Lung (tissue), 12 donors: ENCODE data around the gene FAM43A. TPM values are rescaled to one million over a fixed set of nuclear protein-coding genes. Genes with fewer than 3 reads are reported as not detected.

Source experiments
- ATAC-seq: fragments of 200-7000 bp; cut with Tn5 transposase; one replicate; pipeline ENCODE4 v1.9.1; 2020; ENCODE audit warnings: moderate number of reproducible peaks; ENCODE audit not compliant: insufficient read depth, low FRiP score
- DNase-seq, 3 donors: peaks; one replicate each; pipeline ENCODE4 v3.0.0-alpha.2; 2013 to 2017
- H3K27ac ChIP-seq, 2 donors: one replicate each; pipeline ENCODE4 v1.5.1; 2013; ENCODE audit warnings: mild to moderate bottlenecking in 2 of 2, moderate library complexity in 2 of 2, control low read depth in 1 of 2, inconsistent platforms in 1 of 2, low read depth in 1 of 2, low read length in 1 of 2
- H3K27me3 ChIP-seq, 3 donors: one replicate each; pipeline ENCODE4 v1.5.1; 2013; ENCODE audit warnings: low read length in 2 of 3; ENCODE audit not compliant: control insufficient read depth in 3 of 3, insufficient read depth in 3 of 3
- H3K36me3 ChIP-seq, 4 donors: one replicate each; pipeline ENCODE4 v1.5.1; 2013; ENCODE audit warnings: low read length in 4 of 4, mild to moderate bottlenecking in 1 of 4, moderate library complexity in 1 of 4; ENCODE audit not compliant: control insufficient read depth in 4 of 4, insufficient read depth in 4 of 4
- H3K4me1 ChIP-seq, 5 donors: one replicate each; pipeline ENCODE4 v1.5.1; 2013; ENCODE audit warnings: low read length in 5 of 5, mild to moderate bottlenecking in 2 of 5, moderate library complexity in 1 of 5; ENCODE audit not compliant: control insufficient read depth in 5 of 5, insufficient read depth in 5 of 5
- H3K4me3 ChIP-seq: one replicate; pipeline ENCODE4 v1.5.1; 2013; ENCODE audit warnings: mild to moderate bottlenecking, control low read depth, moderate library complexity
- H3K9ac ChIP-seq, 2 donors: one replicate each; pipeline ENCODE4 v1.5.1; 2013; ENCODE audit warnings: low read length in 2 of 2, control low read depth in 1 of 2; ENCODE audit not compliant: insufficient read depth in 1 of 2
- H3K9me3 ChIP-seq, 4 donors: one replicate each; pipeline ENCODE4 v1.5.1; 2013; ENCODE audit warnings: low read length in 3 of 4, mild to moderate bottlenecking in 1 of 4, moderate library complexity in 1 of 4; ENCODE audit not compliant: control insufficient read depth in 4 of 4, insufficient read depth in 3 of 4
- WGBS, 2 donors: extraction: QIAGEN DNeasy Blood & Tissue Kit; methylation state at CpG; one replicate each; pipeline ENCODE4 v1.1.7; 2013; 5-methylcytosine and 5-hydroxymethylcytosine counted together
- polyA plus RNA-seq, 2 donors: library from polyadenylated mRNA; stranded (reverse); fragments of 200-250 nt; gene quantifications; one replicate each; pipeline ENCODE4 v1.2.1, GENCODE V29; 2013
- total RNA-seq, 2 donors: library from RNA; depleted of rRNA in 1 of 2; stranded (reverse); fragments of >200 nt in 1 of 2; gene quantifications; one replicate each; pipeline ENCODE4 v1.2.1, GENCODE V29; 2014 to 2021
- TF ChIP-seq, protein P1 (sequence below): IDR thresholded peaks from 2 replicates; pipeline ENCODE4 v1.5.1; 2012; ENCODE audit warnings: mild to moderate bottlenecking; ENCODE audit errors: control extremely low read depth, extremely low read depth
- donor health status: control.
- donor health status: control.
- donor health status: Bipolar disorder and iron deficiency.
- donor health status: healthy.
- donor health status: DM: yes; HTN: yes; CAD: no.

The FAM43A gene
- total and polyA plus RNA-seq, 4 donors: 8.4 to 16.4 (median 14.7) TPM

DNA sequence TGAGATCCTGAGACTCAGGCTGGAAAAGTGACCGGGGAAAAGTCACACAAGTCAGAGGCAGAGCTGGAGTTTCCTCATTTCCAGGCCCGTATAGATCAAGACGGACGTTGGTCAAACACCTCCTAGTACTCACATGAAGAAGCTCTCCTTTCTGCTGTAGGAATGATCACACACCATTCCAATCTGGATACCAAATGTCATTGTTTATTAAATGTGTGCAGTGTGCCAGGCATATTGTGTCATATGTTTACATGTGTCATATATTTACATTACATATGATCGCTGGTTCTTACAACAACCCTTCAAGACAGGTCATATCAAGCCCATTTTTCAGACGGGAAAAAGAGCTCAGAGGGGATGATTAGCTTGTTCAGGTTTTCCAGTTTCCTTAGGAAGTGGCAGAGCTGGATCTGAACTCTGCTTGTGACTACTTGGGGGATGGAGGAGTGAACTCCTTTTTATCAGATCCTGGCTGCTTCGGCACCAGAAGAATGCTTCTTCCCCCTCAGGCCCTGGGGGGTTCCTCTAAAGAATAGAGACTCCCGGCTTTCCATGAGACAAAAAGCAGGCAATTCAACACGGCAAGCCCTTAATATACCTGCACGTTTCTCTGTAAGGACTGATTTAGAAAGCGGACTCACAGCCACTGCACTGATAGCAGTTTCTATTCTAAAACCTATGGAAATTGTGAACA lies 41.9 kb downstream of the FAM43A start:
- H3K27me3 ChIP-seq: no peaks in the 10 kb centered on the region
- DNase-seq: peak in 2 of 3 donors; percentile 64 to 68
- no peak overlapping the region for H3K9ac ChIP-seq
- TF ChIP-seq, protein P1, sequence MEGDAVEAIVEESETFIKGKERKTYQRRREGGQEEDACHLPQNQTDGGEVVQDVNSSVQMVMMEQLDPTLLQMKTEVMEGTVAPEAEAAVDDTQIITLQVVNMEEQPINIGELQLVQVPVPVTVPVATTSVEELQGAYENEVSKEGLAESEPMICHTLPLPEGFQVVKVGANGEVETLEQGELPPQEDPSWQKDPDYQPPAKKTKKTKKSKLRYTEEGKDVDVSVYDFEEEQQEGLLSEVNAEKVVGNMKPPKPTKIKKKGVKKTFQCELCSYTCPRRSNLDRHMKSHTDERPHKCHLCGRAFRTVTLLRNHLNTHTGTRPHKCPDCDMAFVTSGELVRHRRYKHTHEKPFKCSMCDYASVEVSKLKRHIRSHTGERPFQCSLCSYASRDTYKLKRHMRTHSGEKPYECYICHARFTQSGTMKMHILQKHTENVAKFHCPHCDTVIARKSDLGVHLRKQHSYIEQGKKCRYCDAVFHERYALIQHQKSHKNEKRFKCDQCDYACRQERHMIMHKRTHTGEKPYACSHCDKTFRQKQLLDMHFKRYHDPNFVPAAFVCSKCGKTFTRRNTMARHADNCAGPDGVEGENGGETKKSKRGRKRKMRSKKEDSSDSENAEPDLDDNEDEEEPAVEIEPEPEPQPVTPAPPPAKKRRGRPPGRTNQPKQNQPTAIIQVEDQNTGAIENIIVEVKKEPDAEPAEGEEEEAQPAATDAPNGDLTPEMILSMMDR: no peak
- H3K36me3 ChIP-seq: no peaks in the 10 kb centered on the region
- no peaks in the 10 kb centered on the region for H3K9me3 ChIP-seq
- no peak for ATAC-seq
- H3K27ac ChIP-seq: no peak overlapping the region
- 64 to 82% methylated on average over 11 of the region's 11 CpGs for WGBS, 2 donors
- H3K4me3 ChIP-seq: no peak overlapping the region
- peaks cover 0 to 15% (median 0%) of the 10 kb centered on the region in 5 donors for H3K4me1 ChIP-seq

DNA sequence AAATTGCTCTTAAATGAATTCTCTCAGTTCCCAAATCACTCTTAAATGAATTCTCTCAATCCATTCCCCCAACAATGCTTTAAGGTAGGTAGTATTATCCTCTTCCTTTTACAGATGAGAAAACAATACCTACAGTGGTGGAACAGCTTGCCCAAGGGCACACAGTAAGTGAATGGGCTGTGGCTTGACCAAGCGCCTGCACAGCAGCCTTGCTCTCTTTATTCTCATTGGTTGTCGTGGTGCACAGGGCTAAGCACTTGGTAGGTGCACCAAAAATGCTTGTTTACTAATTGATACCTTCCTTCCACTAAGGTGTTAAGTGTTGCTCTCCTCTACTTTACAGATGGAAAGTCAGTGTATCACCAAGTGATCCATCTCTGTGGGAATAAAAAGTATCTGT lies 43.3 kb downstream of the FAM43A start:
- no peak overlapping the region for H3K27ac ChIP-seq
- no peak overlapping the region for H3K9ac ChIP-seq
- no peaks in the 10 kb centered on the region for H3K27me3 ChIP-seq
- ATAC-seq (no peak), DNase-seq (no peak)
- H3K4me3 ChIP-seq: no peak overlapping the region
- H3K4me1 ChIP-seq: peaks cover 0 to 15% (median 0%) of the 10 kb centered on the region in 5 donors
- H3K9me3 ChIP-seq: no peaks in the 10 kb centered on the region
- 96 to 98% methylated on average over 2 of the region's 2 CpGs for WGBS, 2 donors
- H3K36me3 ChIP-seq: no peaks in the 10 kb centered on the region
- TF ChIP-seq, protein P1: no peak

DNA sequence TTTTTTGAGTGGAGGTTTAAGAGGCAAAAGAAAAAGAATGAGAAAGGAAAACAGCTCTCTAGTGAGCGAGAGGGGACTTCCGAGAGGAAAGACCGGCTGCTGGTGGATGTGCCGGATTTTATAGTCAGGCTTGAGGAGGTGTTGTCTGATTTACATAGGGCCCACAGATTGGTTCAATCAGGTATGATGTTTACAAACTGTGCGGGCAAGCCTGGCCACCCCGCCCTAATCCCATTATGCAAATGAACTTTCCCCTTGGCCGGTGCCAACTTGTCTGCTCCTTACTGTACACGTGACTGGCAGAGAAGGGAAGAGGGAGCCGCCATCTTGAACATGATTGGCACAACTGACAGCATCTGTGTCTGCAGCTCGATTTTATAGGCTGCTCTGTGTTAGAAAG lies 44.7 kb downstream of the FAM43A start:
- TF ChIP-seq, protein P1: no peak
- Histone ChIP-seq H3K9me3 (peaks cover 0 to 3% (median 0%) of the 10 kb centered on the region in 4 donors), H3K4me1 (peaks cover 0 to 15% (median 0%) of the 10 kb centered on the region in 5 donors), H3K4me3 (no peak overlapping the region), H3K9ac (no peak overlapping the region), H3K27me3 (no peaks in the 10 kb centered on the region), H3K36me3 (no peaks in the 10 kb centered on the region), H3K27ac (no peak overlapping the region)
- ATAC-seq (peak; percentile 19), DNase-seq (peak; percentile 29 to 55 (median 45))
- WGBS, 2 donors: 49 to 81% methylated on average over 10 of the region's 10 CpGs
